ENCODE measurements around the gene GPR183.

Gene GPR183, protein sequence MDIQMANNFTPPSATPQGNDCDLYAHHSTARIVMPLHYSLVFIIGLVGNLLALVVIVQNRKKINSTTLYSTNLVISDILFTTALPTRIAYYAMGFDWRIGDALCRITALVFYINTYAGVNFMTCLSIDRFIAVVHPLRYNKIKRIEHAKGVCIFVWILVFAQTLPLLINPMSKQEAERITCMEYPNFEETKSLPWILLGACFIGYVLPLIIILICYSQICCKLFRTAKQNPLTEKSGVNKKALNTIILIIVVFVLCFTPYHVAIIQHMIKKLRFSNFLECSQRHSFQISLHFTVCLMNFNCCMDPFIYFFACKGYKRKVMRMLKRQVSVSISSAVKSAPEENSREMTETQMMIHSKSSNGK
- long read RNA-seq, donor 1, partial matches to known transcripts, result 0 of 1 reads
- long read RNA-seq, donor 1, other reads (novel, unspliced or antisense), result 0 of 1 reads
- long read RNA-seq, donor 2, partial matches to known transcripts, result 0 of 1 reads
- long read RNA-seq, donor 2, other reads (novel, unspliced or antisense), result 0 of 1 reads
- long read RNA-seq, donor 3, result 0 reads
- long read RNA-seq, donor 4, result 0 reads
- long read RNA-seq, donor 5, partial matches to known transcripts, result 11 of 49 reads
- long read RNA-seq, donor 5, other reads (novel, unspliced or antisense), result 38 of 49 reads
- long read RNA-seq, donor 6, result 0 reads
- long read RNA-seq, donor 7, result 0 reads
- long read RNA-seq, donor 8, transcript GPR183-201 (2 exons, 1,700 nt), result major isoform, 6 of 6 reads
- long read RNA-seq, donor 8, partial matches to known transcripts, result 0 of 6 reads
- long read RNA-seq, donor 8, other reads (novel, unspliced or antisense), result 0 of 6 reads

DNA sequence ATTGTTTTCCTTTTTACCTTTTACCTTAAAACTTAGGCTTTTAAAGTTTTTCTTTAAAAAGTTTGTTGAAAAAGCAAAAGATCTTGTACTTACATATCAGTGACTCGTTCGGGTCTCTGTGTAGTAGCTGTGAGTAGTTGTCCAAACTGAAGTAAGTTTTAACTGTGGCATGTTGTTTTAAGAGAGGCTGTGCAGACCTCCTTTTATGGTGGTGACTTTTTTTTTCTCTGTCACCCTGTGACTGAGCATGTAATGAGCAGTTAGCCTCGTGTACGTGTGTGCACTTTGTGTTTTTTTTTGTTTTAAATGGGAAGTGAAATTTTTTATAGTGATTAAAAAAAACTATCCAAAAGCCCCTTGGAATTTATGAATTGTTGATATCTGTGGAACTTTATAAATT lies at the start of gene GPR183:
Gene GPR183, minus strand, starts transcription at position 153 of the 400 bp plus-strand sequence. CDS start 11,254 bp downstream, outside the sequence.
- no peak for DNase-seq

DNA sequence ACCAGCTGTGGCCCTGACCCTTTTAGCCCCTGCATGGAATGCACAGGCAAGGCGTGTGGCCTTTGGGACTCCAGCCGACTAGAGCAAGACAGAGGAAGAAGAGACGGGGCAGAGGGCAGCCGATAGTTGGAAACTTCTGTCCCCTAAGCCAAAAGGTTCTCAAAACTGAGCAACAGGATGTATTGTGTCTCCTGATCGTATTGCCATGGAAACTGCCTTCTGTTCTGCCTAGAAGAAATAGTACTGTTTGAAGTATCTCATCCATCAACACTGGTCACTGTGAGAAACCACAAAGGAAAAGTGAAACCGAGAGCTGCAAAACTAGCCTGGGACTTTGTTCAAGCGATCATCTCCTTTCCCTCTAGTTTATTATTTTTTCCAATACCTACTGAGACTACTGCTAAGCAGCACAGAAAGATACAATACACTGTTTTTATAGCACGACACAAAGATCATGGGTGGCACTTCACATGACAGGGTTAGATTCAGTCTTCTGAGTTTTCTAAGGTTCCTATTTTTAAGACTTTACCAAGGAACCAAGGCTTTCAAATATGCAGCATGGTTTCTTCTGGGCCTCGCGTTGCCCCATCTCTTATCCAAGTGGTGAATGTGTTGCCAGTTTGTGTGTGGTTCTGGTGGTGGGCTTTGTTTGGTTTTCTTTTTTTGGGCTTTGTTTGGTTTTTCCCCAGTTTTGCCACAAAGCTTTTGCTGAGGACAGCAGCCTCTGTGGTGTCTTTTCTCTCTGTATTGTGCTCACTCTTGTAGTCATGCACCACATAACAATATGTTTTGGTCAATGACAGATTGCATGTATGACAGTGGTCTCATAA lies 49.3 kb upstream of the GPR183 start:
- DNase-seq, result no peak

DNA sequence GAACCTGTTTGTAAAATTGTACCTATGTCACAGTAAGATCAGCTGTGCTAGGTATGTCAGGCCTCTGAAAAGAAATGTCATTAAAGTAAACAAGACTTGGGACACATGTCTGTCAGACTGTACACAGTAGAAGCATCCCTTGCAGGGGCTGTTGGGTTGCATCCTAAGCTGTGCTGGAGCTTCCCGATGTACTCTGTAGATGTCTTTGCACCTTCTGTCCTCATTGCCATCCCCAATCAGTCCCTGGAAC lies 48.7 kb upstream of the GPR183 start:
- no peak for DNase-seq

DNA sequence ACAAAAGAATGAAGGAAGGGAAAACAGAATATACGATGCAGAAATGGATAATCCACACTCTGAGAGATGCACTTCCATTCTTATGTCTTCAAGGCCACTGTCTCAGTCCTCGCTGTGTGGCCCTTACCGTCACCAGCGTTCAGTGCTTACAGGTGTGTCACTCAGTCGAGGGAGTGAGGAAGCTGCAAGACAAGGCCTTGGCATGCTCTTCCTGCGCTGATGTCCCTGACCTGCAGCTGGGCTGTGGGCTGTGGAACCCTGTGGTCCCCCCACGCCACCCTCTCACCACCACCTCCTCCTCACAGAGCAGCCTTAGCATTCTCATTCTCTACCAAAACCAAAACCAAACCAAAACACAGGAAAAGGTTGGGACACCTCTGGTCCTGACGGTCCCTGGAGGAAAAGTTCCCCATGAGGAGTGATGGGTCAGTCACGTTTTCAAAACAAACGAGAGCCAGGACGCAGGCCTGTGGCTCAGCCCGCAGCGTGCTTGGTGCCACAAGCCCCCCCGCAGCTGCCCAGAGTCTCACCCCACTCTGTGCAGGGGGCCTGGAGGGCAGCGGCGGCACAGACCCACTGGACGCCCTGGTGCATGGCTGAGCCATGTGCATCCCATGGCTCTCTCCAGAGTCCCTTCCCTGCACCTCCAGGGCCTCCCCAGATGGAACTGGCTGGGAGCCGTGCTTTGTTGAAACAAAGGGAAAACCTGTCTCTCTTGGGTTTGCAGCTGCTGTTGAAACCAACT lies 48.2 kb upstream of the GPR183 start:
- no peak for DNase-seq

DNA sequence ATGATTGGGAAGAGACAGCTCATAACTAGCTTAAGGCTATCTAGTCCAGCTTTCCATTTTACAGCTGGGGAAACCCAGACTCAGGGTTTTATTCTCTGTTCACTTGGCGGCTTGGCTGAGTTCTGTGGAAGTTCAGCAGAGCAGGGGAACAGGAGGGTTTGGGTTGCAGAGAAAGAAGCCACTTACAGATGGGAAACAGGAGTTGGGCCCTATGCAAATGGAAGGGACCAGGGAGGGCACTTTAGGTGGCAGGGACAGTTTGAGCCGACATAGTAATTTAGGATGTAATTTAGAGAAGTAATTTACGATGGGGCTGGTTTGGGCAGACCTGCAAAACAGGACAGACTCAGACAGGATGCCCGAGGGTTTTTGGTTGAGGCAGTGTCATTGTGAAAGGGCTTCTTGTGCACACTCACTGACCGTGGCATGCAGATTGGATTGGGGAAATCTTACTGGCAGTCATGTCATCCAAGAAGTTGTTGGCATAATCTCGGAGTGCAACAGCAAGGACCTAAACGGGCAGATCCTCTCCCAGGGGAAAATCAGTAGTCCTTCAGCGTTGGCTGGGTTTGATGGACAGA lies 47.3 kb upstream of the GPR183 start:
- DNase-seq, result no peak

DNA sequence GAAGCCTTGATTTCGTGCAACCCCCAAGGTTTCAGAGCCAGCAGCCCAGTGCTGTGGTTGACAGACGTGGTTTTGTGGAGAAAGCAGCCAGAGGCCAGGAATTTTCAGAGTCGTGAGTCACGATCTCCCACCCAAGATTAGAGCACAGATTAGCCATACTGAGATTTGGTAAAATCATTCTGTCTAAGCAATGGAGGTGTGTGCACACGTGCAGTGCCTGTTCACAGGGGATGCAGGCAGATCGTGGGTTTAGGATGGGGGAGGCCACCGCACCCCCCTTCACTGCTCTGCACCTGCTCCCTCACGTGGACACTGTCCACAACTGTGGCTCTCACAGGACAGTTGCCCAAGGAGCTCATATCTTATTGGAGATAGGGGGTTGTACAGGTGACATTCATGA lies 46.6 kb upstream of the GPR183 start:
- DNase-seq, result no peak

DNA sequence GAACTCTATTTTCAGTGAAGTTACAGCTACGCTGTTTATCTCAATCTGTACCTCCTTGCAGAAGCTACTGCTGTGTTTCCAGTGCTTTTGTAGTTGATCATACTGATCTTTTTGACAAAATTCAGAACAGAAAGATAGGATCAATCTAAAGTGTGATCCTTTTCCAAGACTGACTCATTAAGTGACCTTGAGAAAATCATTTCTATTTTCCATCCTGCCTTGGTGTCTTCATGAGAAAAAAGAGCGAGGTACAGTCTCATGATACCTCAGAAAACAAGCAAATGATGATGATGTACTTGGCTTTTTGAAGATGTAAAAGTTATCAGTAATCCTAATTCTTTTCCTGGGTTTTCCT lies 46.0 kb upstream of the GPR183 start:
- DNase-seq, result no peak

DNA sequence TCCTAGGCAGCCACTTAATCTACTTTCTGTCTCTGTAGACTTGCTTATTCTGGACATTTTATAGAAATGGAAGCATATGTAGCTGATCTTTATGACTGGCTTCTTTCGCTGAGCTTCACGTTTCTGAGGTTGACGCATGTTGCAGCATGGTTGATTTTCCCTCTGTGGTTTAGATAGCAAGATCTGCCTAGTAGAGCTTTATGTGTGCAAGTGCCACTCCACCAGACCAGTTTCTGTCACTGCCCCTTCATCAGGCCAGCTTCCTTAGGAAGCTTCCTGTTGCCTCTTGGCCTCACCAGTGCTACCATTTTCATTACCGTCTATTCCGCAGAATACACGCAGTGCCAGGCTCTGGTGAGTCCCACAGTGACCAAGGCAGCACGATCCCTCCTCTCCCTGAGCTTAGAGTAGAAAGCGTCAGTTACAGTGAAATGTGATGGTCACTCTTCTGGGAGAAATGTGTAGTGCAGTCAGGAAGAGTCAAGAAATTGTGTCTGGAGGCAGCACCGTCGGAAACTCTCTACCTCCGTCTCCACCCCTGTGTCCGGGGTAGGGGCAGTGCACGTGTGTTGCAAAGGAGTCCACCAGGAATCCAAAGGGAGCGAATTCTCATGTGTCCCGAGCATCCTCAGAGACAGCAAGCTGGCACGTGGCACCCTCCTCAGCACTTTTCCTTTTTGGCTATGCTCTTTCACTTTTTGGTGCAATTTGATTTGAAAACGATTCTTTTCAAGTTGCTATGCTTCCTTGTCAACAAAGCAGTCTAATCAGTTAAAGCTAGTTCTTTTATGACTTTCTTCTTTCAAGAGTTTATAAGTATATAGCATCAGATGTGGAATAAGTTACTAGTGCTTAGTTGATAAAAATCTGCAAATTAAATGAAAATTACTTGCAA lies 45.4 kb upstream of the GPR183 start:
- no peak for DNase-seq

DNA sequence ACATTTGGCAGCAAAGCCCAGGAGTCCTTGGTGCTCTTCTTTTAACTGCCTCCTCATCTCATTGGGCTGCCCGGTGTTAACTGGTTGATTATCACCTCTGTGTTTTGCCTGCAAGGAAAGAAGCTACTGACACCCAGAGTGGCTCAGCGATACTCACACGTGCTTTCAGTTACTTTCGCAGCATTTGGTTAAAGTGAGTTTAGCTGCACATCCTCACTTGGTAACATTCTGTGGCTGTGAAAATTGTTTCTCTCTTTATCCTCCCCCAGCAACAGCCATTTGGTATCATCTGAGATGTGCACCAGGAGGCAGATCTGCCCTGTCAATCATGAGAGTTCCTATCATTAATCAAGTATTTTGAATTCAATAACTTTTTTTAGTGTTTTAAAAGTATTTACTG lies 44.6 kb upstream of the GPR183 start:
- DNase-seq, result no peak

DNA sequence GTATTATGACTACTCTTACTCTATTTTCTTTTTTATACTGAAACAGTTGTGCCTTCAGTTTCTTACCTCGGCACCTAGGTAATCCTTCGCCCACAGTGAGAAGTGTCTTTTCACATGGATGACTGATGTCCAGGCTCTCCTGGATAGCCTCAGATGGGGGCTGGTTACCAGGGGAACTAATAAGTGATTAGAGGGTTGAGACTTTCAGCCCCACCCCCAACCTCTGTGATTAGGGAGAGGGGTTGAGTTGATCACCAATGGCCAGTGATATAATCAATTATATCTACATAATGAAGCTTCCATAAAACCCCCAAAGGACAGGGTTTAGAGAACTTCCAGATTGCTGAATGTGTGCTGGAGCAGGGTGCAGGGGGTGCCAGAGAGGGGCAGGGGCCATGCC lies 43.0 kb upstream of the GPR183 start:
- DNase-seq, result no peak

DNA sequence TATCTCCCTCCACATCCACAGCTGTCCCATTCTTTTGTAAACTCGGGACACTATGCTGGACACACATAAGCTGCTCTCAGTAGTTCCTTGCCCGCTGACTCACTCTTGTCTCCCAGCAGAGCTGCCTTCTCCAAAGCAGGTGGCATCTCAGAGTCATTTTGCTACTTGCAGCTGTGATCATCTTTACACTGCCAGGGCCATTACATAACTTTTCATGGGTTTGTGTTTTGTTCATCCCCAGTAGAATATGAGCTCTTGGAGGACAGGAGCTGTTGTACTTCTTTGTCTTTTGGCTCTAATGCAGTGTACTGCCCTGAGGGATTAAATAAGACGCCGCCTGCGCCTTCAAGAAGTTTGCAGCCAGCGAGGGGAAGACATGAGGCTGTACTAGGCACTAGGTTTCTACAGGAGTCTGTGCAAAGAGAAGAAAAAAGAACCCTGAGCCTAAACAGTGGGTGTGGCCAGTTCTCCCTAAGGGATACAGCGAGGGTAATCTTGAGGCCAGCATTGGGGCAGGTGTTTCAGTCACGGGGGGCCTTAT lies 40.8 kb upstream of the GPR183 start:
- DNase-seq, result no peak

DNA sequence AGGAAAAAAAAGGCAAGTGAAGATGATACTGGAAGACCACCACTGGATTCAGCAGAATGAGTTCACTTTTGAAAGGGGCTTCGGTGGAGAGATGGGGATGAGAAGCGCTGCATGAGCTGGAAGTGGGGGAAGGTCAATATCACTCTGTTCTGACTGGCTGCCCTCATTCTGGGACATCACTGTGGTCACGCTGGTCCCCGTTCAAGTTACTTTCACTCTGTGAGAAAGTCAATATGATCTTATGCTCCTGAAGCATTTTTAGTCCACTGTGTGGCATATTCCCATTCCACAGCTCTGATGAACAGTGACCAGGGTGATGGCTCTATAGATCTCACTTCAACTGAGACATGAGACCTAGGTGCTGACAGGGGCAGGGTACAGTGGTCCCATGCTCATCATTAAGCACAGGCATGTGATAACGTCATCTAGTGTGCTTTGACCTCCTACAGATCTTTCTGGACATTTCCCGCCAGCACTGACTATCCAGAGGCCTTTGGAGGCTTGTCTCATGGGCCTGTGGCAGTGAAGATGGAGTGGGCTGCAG lies 40.2 kb upstream of the GPR183 start:
- DNase-seq, result no peak

DNA sequence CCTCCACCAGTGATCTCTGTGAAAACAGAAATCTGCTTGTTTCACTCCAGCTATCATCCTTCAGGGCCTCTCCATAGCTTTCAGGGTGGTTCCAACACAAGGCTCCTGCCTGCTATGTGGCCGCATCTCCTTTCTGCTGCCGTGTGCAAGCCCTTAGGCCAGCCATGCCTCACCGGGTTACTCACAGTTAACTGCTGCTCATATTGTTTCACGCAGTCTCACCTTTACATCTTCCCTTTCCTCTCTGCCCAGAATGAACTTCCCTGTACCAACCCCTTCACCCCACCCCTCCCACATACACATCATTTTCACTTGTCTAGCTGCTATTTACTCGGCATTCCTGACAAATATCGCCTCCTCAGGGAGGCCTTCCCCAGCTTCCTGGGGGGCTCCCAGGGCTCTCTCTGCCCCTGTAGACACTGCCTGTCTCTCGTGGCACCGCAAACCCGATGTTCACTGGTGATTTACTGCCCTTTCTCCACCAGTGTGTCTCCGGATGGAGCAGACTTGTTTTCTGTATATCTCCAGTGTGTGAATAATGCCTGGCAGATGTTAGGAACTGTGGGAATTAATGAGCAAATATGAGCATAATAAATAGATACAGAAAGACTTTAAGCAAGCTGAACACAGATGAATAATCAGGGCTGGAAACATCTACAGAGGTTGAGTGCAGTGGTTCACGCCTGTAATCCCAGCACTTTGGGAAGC lies 39.3 kb upstream of the GPR183 start:
- DNase-seq, result no peak

DNA sequence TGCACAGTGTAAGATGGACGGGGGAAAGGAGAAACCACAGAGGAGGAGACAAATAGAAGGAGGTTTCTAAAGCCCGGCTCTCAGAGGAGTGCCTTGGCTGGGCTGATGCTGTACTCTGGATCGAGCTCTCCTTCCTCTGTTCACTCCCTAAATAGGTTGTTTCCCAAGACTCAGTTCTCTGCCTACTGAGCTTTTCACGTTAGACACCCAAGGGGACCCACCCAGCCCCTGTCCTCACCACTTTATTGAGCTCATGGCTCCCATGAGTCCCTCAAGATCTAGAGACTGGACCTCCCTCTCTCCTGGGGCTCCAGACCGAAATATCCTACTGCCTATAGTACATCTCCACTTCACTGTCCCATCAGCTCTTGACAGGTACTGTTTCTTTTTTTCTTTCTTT lies 38.1 kb upstream of the GPR183 start:
- DNase-seq, result no peak

DNA sequence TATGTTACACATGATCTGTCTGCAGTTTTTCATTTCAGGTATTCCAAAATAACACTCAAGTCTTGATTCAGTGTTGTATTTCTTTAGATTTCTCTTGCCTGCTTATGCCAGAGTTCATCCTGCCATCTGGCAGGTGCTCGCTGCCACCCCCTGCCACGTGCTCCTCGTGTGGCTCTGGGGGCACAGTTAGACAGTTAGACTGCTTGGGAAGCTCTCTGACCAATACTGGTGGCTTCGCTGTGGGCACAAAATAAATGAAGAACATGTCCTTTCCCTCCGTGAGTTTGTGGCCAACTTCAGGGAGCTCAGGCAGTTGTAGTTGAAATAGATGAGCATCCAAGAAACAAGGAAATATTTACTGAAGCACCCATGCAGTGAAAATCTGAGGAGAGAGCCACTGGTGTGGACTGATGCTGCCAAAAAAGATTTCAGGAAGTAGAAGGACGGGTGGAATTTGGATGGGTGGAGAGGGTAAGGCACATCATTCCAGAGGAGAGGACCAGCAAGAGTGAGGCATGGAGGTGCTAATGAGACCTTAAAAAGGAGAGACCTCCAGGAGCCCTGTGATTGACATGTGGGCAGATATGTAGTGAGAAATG lies 37.5 kb upstream of the GPR183 start:
- DNase-seq, result no peak

DNA sequence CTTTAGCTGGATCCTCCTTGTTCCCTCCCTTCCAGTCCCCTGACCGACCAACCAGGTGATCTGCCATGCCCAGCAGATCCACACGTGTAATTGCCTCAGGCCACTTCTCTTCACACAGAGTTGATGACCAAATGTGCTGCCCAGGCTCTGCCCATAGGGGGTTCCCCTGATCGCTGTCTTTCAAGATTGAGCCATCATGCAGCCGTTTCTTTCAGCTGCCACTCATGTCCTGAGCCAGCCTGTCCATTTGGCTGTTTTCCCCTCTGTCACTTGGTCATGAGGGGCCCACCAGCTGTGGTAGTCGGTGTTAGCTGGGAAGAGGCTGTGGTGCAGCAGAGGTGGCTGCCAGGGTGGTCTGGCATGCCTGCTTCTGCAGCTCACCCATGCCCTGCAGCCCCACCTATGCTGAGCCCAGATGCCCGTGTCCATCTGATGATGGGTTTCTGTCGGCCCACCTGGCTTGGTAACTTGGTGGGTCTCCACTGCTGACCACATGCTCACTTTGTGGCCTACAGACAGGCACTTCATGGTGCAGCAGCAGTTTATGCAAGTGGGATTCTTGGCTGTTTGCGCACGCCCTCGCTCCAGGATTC lies 35.6 kb upstream of the GPR183 start:
- DNase-seq, result no peak

DNA sequence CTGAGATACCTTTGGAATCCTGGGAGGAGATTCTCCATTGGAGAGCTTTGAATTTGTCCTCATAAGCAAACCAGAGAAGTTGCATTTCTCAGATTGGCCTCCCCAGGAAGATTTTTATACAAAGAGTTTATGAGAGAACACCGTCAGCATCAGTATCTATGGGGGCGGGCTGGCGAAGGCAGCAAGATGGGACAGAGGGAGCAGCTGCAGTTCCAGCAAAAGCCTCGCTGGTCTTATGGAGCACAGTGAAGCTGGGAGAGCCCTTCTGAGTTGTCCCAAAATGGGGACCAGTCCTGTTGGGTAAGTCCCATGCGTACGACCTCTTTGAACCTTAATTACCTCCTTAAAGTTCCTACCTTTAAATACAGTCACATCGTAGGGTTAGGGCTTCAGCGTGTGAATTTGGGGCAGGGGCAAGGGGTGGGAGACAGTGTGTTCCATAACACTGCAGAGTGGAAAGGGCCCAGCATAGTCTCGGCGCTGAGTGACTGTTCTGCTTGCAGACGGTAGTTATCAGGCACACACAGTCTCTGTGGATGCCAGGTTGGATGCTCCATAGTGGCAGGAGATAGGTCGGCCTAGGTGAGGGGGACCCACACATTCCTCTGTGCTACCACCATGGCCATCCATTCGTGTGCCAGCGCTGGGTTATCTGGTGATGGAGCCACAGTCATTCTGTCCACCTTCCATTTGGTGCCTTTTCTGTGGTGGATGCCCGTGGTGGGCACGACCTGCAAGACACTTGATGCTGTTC lies 34.9 kb upstream of the GPR183 start:
- DNase-seq, result no peak

DNA sequence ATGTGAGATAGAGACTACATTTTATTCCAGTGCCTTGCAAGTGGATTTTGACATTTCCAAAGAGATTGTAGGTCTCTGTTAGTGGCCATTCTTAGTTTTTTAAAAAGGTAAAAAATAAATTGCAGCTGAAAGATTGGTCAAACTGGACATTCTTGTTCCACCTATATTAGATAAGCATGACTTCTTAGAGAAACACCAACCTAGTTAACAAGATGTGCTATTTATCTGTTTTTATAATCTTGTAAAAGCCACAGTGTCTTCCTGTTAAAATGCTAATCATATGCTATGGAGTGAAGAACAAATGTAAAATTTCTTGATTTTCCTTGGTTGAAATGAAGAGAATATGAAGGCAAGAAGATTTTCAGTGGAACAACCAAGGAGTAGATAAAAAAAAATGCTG lies 33.4 kb upstream of the GPR183 start:
- no peak for DNase-seq

All from right kidney (tissue), 9 donors.